ENCODE data around the gene FAM234A.

The FAM234A gene

GRCh38 chr16:269061-269796, 34.6 kb downstream of the FAM234A start:
- H3K9ac ChIP-seq (ENCODE audit: low read length in 5 of 5) = no peak overlapping the region
- no peaks in the 10 kb centered on the region for H3K9me3 ChIP-seq (ENCODE audit: control insufficient read depth in 5 of 5, low read length in 5 of 5)
- H3K27me3 ChIP-seq (ENCODE audit: control insufficient read depth in 5 of 5, insufficient read depth in 4 of 5, low read length in 5 of 5) = peaks cover 0 to 3% (median 0%) of the 10 kb centered on the region in 5 donors
- no peak overlapping the region for H3K4me3 ChIP-seq (ENCODE audit: low read depth in 1 of 5, low read length in 5 of 5)
- H3K27ac ChIP-seq (ENCODE audit: low read depth, low read length) = no peak overlapping the region
- H3K4me1 ChIP-seq (ENCODE audit: control insufficient read depth in 5 of 5, insufficient read depth in 5 of 5, low read length in 5 of 5) = peaks cover 0 to 34% (median 22%) of the 10 kb centered on the region in 5 donors
- peaks cover 0 to 15% (median 12%) of the 10 kb centered on the region in 5 donors for H3K36me3 ChIP-seq (ENCODE audit: control insufficient read depth in 5 of 5, insufficient read depth in 5 of 5, low read length in 5 of 5)

DNA sequence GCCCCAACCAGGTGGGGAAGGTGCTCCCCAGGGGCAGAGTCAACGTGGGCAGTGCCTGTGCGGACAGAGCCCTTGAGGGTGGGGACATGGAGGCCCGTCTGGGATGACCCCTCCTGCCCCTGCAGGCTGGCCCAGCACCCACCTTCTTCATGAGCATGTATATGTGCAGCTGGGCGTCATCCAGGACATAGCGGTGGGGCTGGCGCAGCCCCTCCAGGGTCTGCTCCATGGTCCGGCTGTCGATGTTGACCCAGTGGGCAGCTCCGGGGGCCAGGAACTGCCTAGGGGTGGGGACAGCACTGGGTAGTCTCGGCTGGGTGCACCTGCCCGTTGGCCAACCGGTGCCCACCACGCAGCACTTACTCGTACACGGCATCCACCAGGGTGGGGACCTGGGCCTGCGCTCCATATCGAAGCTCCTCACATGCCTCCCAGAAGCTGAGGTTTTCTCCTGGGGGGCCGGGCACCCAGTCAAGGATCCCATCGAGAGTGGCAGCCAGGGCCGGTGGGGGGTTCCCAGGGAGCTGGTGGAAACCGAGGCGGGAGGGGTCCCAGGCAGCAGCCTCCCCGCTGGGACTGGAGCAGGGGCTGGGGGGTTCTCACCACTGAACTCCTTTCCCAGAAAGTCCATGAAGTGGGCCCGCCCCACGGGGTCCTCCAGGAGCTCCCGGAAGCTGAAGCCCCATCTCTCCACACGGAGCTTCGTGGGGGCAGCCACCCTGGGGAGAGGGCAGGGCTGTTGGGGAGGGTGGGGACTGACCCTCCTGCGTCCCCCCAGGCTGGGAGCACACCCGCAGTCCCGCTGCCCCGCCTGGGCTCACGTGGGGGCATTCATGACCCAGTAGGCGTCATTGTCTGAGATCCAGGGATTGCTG, 36.0 kb downstream of the FAM234A start:
- H3K9ac ChIP-seq (ENCODE audit: low read length in 5 of 5) = no peak overlapping the region
- H3K4me3 ChIP-seq (ENCODE audit: low read depth in 1 of 5, low read length in 5 of 5) = no peak overlapping the region
- peaks cover 0 to 33% (median 19%) of the 10 kb centered on the region in 5 donors for H3K4me1 ChIP-seq (ENCODE audit: control insufficient read depth in 5 of 5, insufficient read depth in 5 of 5, low read length in 5 of 5)
- peaks cover 0 to 2% (median 0%) of the 10 kb centered on the region in 5 donors for H3K36me3 ChIP-seq (ENCODE audit: control insufficient read depth in 5 of 5, insufficient read depth in 5 of 5, low read length in 5 of 5)
- H3K9me3 ChIP-seq (ENCODE audit: control insufficient read depth in 5 of 5, low read length in 5 of 5) = no peaks in the 10 kb centered on the region
- peaks cover 0 to 9% (median 0%) of the 10 kb centered on the region in 5 donors for H3K27me3 ChIP-seq (ENCODE audit: control insufficient read depth in 5 of 5, insufficient read depth in 4 of 5, low read length in 5 of 5)
- H3K27ac ChIP-seq (ENCODE audit: low read depth, low read length) = no peak overlapping the region

DNA sequence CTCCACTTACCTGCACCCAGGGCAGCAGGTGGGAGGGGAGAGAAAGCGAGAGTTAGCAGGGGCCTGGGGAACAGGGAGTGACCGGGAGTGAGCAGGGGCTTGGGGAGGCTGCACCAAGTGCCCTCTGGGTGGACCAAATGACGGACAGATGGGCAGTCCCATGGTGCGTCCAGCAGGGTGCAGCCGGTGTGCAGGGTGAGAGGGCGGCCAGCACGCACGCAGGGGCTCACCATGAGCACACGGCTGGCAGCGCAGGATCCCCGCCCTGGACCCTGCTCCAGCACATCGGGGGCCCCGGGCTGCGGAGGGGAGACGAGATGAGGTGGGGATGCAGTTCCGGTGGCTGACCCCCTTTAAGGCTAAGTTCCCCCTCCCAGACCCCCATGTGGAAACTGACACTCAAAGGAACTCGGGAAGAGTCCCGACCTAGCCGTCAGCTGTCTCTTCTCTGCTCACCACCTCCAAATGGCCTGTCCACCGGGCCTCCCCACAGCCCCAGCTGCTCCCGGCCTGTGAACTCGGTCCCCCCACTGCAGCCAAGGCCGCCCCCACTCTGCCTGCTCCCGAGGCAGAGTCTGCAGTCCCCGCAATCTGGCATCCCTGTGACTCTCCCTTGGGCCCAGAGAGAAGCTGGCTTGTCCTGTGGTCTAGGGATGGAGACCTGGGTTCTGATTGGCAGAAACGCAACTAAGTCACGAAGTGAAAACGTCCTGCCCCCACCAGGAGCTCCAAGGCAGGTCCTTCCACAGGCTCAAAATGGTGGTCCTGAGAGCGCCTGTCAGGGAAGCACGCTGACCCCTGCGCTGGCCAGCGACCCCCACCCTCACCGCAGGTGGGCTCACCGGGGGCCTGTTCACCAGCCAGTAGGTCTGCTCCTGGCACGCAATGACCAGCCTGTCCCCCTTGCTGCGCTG, 38.3 kb downstream of the FAM234A start:
- Histone ChIP-seq H3K27ac (ENCODE audit: low read depth, low read length) (no peak overlapping the region), H3K4me3 (ENCODE audit: low read depth in 1 of 5, low read length in 5 of 5) (no peak overlapping the region), H3K36me3 (ENCODE audit: control insufficient read depth in 5 of 5, insufficient read depth in 5 of 5, low read length in 5 of 5) (no peaks in the 10 kb centered on the region), H3K27me3 (ENCODE audit: control insufficient read depth in 5 of 5, insufficient read depth in 4 of 5, low read length in 5 of 5) (peaks cover 0 to 9% (median 0%) of the 10 kb centered on the region in 5 donors), H3K9ac (ENCODE audit: low read length in 5 of 5) (no peak overlapping the region), H3K9me3 (ENCODE audit: control insufficient read depth in 5 of 5, low read length in 5 of 5) (no peaks in the 10 kb centered on the region), H3K4me1 (ENCODE audit: control insufficient read depth in 5 of 5, insufficient read depth in 5 of 5, low read length in 5 of 5) (peaks cover 0 to 29% (median 19%) of the 10 kb centered on the region in 5 donors)

- peaks cover 0 to 9% (median 0%) of the 10 kb centered on the region in 5 donors for H3K27me3 ChIP-seq (ENCODE audit: control insufficient read depth in 5 of 5, insufficient read depth in 4 of 5, low read length in 5 of 5)
- no peak overlapping the region for H3K9ac ChIP-seq (ENCODE audit: low read length in 5 of 5)
- no peaks in the 10 kb centered on the region for H3K9me3 ChIP-seq (ENCODE audit: control insufficient read depth in 5 of 5, low read length in 5 of 5)
- H3K4me1 ChIP-seq (ENCODE audit: control insufficient read depth in 5 of 5, insufficient read depth in 5 of 5, low read length in 5 of 5) = peaks cover 0 to 22% (median 19%) of the 10 kb centered on the region in 5 donors
- H3K27ac ChIP-seq (ENCODE audit: low read depth, low read length) = no peak overlapping the region
- no peak overlapping the region for H3K4me3 ChIP-seq (ENCODE audit: low read depth in 1 of 5, low read length in 5 of 5)
- H3K36me3 ChIP-seq (ENCODE audit: control insufficient read depth in 5 of 5, insufficient read depth in 5 of 5, low read length in 5 of 5) = no peaks in the 10 kb centered on the region
Observed at GRCh38 chr16:273547-274421, 39.2 kb downstream of the FAM234A start.

GRCh38 chr16:275041-275641, 40.5 kb downstream of the FAM234A start:
- peak overlapping the region in 4 of 5 donors; percentile 50 to 66 (median 63) for H3K4me3 ChIP-seq (ENCODE audit: low read depth in 1 of 5, low read length in 5 of 5)
- H3K36me3 ChIP-seq (ENCODE audit: control insufficient read depth in 5 of 5, insufficient read depth in 5 of 5, low read length in 5 of 5) = no peaks in the 10 kb centered on the region
- no peaks in the 10 kb centered on the region for H3K9me3 ChIP-seq (ENCODE audit: control insufficient read depth in 5 of 5, low read length in 5 of 5)
- H3K27ac ChIP-seq (ENCODE audit: low read depth, low read length) = no peak overlapping the region
- H3K4me1 ChIP-seq (ENCODE audit: control insufficient read depth in 5 of 5, insufficient read depth in 5 of 5, low read length in 5 of 5) = peaks cover 0 to 25% (median 22%) of the 10 kb centered on the region in 5 donors
- peaks cover 0 to 9% (median 0%) of the 10 kb centered on the region in 5 donors for H3K27me3 ChIP-seq (ENCODE audit: control insufficient read depth in 5 of 5, insufficient read depth in 4 of 5, low read length in 5 of 5)
- peak overlapping the region in 2 of 5 donors; percentile 20 to 60 for H3K9ac ChIP-seq (ENCODE audit: low read length in 5 of 5)

DNA sequence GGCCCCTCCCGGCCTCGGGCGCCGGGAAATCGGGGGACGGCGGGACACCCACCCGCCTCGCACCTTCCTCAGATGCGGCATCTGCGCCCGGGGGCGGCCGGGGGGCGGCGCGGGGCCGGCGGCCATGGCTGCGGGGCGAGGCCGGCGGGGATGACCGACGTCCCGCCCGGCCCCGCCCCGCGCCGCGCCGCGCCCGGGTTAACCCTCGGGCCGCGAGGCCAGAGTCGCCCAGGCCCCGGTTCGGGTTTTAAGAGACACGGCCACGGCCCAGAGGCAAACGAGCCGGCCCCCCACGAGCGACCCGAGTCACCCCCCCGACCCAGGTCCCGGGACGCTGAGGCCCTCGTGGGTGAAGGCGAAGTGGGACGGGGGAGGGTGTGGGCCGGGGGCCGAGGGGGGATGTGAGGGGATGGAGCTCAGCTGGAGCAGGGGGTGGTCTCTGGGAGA, 41.2 kb downstream of the FAM234A start, which contains the start of gene RGS11:
Gene RGS11, minus strand, starts transcription at position 159 of the 447 bp plus-strand sequence. Its CDS starts 33 bp downstream, at position 126.
- Histone ChIP-seq H3K9ac (ENCODE audit: low read length in 5 of 5) (peak within 1 kb of the TSS in 3 of 5 donors; percentile 26 to 60 (median 51)), H3K4me1 (ENCODE audit: control insufficient read depth in 5 of 5, insufficient read depth in 5 of 5, low read length in 5 of 5) (peaks cover 0 to 28% (median 25%) of the 10 kb centered on the region in 5 donors), H3K27ac (ENCODE audit: low read depth, low read length) (no peak within 1 kb of the TSS), H3K9me3 (ENCODE audit: control insufficient read depth in 5 of 5, low read length in 5 of 5) (no peaks in the 10 kb centered on the region), H3K27me3 (ENCODE audit: control insufficient read depth in 5 of 5, insufficient read depth in 4 of 5, low read length in 5 of 5) (peaks cover 0 to 9% (median 0%) of the 10 kb centered on the region in 5 donors), H3K36me3 (ENCODE audit: control insufficient read depth in 5 of 5, insufficient read depth in 5 of 5, low read length in 5 of 5) (no peaks in the 10 kb centered on the region), H3K4me3 (ENCODE audit: low read depth in 1 of 5, low read length in 5 of 5) (peak within 1 kb of the TSS in 4 of 5 donors; percentile 50 to 66 (median 63))

DNA sequence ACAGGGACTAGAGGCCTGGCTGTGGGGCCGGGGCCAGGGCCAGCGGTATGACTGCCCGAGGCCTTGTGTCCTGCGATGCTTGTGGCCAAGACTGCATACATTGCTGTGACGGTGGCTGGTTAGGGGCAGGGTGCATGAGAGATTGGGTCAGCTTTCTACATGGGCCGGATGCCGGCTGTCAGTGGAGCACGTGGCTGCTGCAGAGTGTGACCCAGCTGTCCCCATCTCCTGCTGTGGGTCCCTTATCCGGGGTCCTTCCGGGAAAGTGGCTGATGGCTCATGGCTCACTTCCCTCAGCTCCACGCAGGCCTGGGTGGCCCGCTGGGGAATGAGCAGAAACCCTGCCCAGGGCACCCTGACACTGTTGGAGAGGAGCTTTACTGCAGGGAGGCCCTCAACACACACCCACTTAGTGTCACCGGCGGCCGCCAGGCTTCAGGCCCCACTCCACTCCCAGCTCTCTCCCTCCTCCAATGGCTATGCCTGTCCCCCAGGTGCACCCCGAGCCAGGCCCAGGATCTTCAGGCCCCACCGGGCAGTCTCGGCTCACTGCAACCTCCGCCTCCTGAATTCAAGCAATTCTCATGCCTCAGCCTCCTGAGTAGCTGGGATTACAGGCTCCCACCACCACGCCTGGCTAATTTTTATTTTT, 41.9 kb downstream of the FAM234A start:
- H3K4me3 ChIP-seq (ENCODE audit: low read depth in 1 of 5, low read length in 5 of 5) = peak overlapping the region in 2 of 5 donors; percentile 28 to 34

DNA sequence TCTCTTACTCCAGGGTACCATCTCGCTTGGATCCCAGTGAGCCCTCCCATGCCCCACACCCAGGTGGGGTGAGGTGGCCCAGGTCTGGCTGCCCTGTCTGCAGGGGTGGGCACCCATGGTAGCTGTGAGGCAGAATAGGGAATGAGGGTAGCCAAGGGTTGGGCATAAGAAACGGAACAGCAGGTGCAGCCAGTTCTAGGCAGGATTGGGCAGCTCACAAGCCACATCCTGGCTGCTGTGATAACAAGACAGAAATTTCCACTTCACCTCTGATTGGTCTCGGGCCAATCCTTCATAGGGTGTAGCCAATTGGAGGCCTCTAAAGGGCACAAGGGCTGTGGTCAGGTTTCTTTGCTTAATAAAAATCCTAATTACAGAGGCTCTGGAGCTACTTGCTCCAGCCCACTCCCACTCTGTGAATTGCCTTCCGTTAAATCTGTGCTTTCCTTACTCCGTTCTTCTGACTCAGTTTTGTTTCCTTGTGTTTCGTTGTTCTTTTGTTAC, 44.3 kb downstream of the FAM234A start:
- Histone ChIP-seq H3K9me3 (ENCODE audit: control insufficient read depth in 5 of 5, low read length in 5 of 5) (no peaks in the 10 kb centered on the region), H3K9ac (ENCODE audit: low read length in 5 of 5) (no peak overlapping the region), H3K4me1 (ENCODE audit: control insufficient read depth in 5 of 5, insufficient read depth in 5 of 5, low read length in 5 of 5) (peaks cover 0 to 37% (median 34%) of the 10 kb centered on the region in 5 donors), H3K4me3 (ENCODE audit: low read depth in 1 of 5, low read length in 5 of 5) (no peak overlapping the region), H3K27ac (ENCODE audit: low read depth, low read length) (no peak overlapping the region), H3K36me3 (ENCODE audit: control insufficient read depth in 5 of 5, insufficient read depth in 5 of 5, low read length in 5 of 5) (no peaks in the 10 kb centered on the region), H3K27me3 (ENCODE audit: control insufficient read depth in 5 of 5, insufficient read depth in 4 of 5, low read length in 5 of 5) (peaks cover 0 to 13% (median 3%) of the 10 kb centered on the region in 5 donors)

More for the DNA sequence above, 41.9 kb downstream of the FAM234A start:
- no peaks in the 10 kb centered on the region for H3K9me3 ChIP-seq (ENCODE audit: control insufficient read depth in 5 of 5, low read length in 5 of 5)
- H3K36me3 ChIP-seq (ENCODE audit: control insufficient read depth in 5 of 5, insufficient read depth in 5 of 5, low read length in 5 of 5) = no peaks in the 10 kb centered on the region
- H3K27me3 ChIP-seq (ENCODE audit: control insufficient read depth in 5 of 5, insufficient read depth in 4 of 5, low read length in 5 of 5) = peaks cover 0 to 11% (median 3%) of the 10 kb centered on the region in 5 donors
- H3K9ac ChIP-seq (ENCODE audit: low read length in 5 of 5) = peak overlapping the region in 3 of 5 donors; percentile 17 to 51 (median 26)
- no peak overlapping the region for H3K27ac ChIP-seq (ENCODE audit: low read depth, low read length)
- H3K4me1 ChIP-seq (ENCODE audit: control insufficient read depth in 5 of 5, insufficient read depth in 5 of 5, low read length in 5 of 5) = peaks cover 0 to 35% (median 33%) of the 10 kb centered on the region in 5 donors
